ENCODE data around the gene FUS.

DNA sequence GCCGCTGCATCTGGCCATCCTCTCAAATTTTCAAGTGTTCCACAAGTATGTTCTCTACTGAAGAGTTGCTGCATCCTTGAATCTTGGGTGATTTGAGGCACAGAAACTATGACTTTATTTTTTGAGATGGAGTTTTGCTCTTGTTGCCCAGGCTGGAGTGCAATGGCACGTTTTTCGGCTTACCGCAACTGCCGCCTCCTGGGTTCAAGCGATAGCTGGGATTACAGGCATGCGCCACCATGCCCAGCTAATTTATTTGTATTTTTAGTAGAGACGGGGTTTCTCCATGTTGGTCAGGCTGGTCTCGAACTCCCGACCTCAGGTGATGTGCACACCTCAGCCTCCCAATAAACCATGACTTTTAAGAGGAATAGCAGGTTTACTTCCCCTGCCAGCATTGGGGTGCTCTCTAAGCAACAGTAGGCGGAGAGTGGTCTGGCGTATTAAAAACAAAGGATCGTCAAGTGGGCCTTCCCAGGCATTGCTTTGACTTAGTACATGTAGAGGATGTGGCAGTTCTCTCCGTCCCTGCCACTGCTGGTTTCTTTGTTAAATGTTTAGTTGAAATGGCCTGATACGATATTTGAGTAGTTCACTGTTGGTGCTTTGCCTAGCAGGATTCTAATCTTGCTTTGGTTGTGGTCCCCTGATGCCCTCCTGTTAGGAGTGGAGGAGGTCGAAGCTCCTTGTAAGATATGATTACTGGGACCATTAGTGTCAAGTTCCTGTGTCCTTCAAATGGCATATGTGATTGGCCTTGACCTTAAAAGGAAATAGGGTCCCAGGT is 13.1 kb downstream of the FUS start:
- TF ChIP-seq POLR2AphosphoS5 (IDR thresholded peaks at IDR 0.05; ENCODE audit: control insufficient read depth, insufficient read depth, low read depth, low read length) (peak; percentile 8; the same call in 1 of the 2 replicates), GATAD2A (IDR thresholded peaks at IDR 0.05) (no peak), MAZ (CRISPR knock-in tag; conservative IDR thresholded peaks at IDR 0.05 in 1 of 2, IDR thresholded peaks at IDR 0.05 in 1 of 2) (no peak), ZBTB1 (CRISPR knock-in tag; IDR thresholded peaks at IDR 0.05; ENCODE audit: borderline replicate concordance, low read depth) (no peak), ZBTB26 (CRISPR knock-in tag; IDR thresholded peaks at IDR 0.05) (no peak)
